ENCODE data around the gene DDHD1.
"Not testable (repeated sequence)": the region's sequence is repeated elsewhere in the genome, so short reads cannot be mapped to it uniquely, and the experiment has no call there.

The DDHD1 gene

DNA sequence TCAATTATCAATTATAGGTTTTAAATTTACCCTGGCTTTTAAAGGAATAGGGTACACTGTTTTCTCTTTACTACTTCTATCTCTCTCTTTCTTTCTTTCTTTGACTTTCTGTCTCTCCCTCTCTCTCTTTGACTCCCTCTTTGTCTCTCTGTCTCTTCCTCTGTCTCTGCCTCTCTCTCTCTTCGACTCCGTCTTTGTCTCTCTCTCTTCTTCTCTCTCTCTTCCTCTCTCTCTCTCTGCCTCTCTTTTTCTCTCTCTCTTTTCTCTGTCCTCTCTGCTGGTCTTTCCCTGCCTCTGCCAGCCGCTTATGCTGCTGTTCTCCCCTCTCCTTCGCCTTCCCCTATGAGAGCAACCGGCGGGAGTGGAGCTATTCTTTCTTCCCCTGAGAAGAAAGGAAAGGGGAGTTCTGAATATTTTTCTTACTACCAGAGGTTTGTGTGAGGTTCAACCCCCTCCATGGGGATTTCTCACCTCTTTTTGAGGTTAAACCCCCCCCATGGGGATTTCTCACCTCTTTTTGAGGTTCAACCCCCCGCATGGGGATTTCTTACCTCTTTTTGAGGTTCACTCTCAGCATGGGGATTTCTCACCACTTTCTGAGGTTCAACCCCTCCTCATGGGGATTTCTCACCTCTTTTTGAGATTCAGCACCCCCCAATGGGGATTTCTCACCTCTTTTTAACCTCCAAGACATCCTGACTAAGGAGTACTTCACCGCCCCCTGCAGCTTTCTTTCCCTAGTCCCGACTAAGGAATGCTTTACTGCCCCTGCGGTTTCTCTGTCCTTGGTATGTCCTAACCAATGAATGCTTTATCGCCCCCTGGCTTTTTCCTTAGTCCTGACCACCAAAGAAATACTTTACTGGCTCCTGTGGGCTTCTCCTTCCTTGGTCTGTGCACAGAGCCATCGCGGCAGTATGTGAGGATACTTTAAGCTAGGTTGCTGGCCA lies 27.4 kb upstream of the DDHD1 start:
- Histone ChIP-seq H3K27ac (replicated peaks) (no peak overlapping the region), H3K27me3 (ENCODE audit: insufficient read depth, poor library complexity, severe bottlenecking) (no peaks in the 10 kb centered on the region), H3K4me3 (replicated peaks; ENCODE audit: insufficient read depth, low read length) (no peak overlapping the region)
- no peak for DNase-seq (ENCODE audit: low read depth in 1 of 2, low spot score in 1 of 2)
- TF ChIP-seq, protein P1, sequence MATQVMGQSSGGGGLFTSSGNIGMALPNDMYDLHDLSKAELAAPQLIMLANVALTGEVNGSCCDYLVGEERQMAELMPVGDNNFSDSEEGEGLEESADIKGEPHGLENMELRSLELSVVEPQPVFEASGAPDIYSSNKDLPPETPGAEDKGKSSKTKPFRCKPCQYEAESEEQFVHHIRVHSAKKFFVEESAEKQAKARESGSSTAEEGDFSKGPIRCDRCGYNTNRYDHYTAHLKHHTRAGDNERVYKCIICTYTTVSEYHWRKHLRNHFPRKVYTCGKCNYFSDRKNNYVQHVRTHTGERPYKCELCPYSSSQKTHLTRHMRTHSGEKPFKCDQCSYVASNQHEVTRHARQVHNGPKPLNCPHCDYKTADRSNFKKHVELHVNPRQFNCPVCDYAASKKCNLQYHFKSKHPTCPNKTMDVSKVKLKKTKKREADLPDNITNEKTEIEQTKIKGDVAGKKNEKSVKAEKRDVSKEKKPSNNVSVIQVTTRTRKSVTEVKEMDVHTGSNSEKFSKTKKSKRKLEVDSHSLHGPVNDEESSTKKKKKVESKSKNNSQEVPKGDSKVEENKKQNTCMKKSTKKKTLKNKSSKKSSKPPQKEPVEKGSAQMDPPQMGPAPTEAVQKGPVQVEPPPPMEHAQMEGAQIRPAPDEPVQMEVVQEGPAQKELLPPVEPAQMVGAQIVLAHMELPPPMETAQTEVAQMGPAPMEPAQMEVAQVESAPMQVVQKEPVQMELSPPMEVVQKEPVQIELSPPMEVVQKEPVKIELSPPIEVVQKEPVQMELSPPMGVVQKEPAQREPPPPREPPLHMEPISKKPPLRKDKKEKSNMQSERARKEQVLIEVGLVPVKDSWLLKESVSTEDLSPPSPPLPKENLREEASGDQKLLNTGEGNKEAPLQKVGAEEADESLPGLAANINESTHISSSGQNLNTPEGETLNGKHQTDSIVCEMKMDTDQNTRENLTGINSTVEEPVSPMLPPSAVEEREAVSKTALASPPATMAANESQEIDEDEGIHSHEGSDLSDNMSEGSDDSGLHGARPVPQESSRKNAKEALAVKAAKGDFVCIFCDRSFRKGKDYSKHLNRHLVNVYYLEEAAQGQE (IDR thresholded peaks at IDR 0.05; ENCODE audit: insufficient replicate concordance, low read depth) = no peak
- TF ChIP-seq CTCF (IDR thresholded peaks at IDR 0.05; ENCODE audit: insufficient read depth, low read length) (no peak), GABPA (IDR thresholded peaks at IDR 0.05; ENCODE audit: low read depth) (no peak), POLR2AphosphoS5 (IDR thresholded peaks at IDR 0.05; ENCODE audit: low read depth) (no peak), SPI1 (IDR thresholded peaks at IDR 0.05; ENCODE audit: borderline replicate concordance, low read depth) (no peak)

GRCh38 chr14:53179486-53180005 lies 26.4 kb upstream of the DDHD1 start:
- not testable (repeated sequence) for DNase-seq (ENCODE audit: low read depth in 1 of 2, low spot score in 1 of 2); H3K27ac ChIP-seq (replicated peaks); H3K4me3 ChIP-seq (replicated peaks; ENCODE audit: insufficient read depth, low read length); H3K27me3 ChIP-seq (ENCODE audit: insufficient read depth, poor library complexity, severe bottlenecking)

DNA sequence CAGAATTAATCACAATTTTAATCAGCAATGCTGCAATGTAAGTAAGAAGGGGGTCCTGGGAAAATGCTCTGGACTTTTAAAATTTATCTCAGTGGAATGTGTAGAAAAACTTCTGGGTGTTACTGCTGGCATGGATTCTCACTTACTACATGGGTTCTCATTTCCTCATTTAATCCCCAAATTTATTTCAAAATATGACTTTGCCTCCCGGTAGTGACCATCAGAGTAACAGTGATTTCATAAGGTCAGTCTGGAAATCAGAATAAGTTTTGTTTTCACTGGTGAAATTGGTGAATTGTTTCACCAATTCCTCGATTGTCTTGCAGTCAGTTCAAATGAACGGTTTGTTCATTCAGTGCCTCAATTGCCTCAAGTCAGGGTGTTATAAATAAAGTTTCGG lies 22.3 kb upstream of the DDHD1 start:
- Histone ChIP-seq H3K27ac (replicated peaks) (no peak overlapping the region), H3K27me3 (ENCODE audit: insufficient read depth, poor library complexity, severe bottlenecking) (no peaks in the 10 kb centered on the region), H3K4me3 (replicated peaks; ENCODE audit: insufficient read depth, low read length) (no peak overlapping the region)
- TF ChIP-seq GABPA (IDR thresholded peaks at IDR 0.05; ENCODE audit: low read depth) (no peak), CTCF (IDR thresholded peaks at IDR 0.05; ENCODE audit: insufficient read depth, low read length) (no peak), POLR2AphosphoS5 (IDR thresholded peaks at IDR 0.05; ENCODE audit: low read depth) (no peak), SPI1 (IDR thresholded peaks at IDR 0.05; ENCODE audit: borderline replicate concordance, low read depth) (no peak)
- TF ChIP-seq, protein P1 (IDR thresholded peaks at IDR 0.05; ENCODE audit: insufficient replicate concordance, low read depth) = no peak
- DNase-seq (ENCODE audit: low read depth in 1 of 2, low spot score in 1 of 2) = no peak

GRCh38 chr14:53174918-53175317 lies 21.8 kb upstream of the DDHD1 start:
- TF ChIP-seq, protein P1 (IDR thresholded peaks at IDR 0.05; ENCODE audit: insufficient replicate concordance, low read depth) = no peak
- TF ChIP-seq SPI1 (IDR thresholded peaks at IDR 0.05; ENCODE audit: borderline replicate concordance, low read depth) = no peak
- TF ChIP-seq CTCF (IDR thresholded peaks at IDR 0.05; ENCODE audit: insufficient read depth, low read length) = no peak
- no peak for TF ChIP-seq POLR2AphosphoS5 (IDR thresholded peaks at IDR 0.05; ENCODE audit: low read depth)
- no peak for TF ChIP-seq GABPA (IDR thresholded peaks at IDR 0.05; ENCODE audit: low read depth)
- H3K27ac ChIP-seq (replicated peaks) = no peak overlapping the region
- no peak overlapping the region for H3K4me3 ChIP-seq (replicated peaks; ENCODE audit: insufficient read depth, low read length)
- H3K27me3 ChIP-seq (ENCODE audit: insufficient read depth, poor library complexity, severe bottlenecking) = no peaks in the 10 kb centered on the region
- no peak for DNase-seq (ENCODE audit: low read depth in 1 of 2, low spot score in 1 of 2)

Data from HL-60 (cell line).